ENCODE results near the gene UNC13D. TPM values are rescaled to one million over a fixed set of nuclear protein-coding genes. Genes with fewer than 3 reads are reported as not detected.

UNC13D gene
- total and polyA plus RNA-seq, 2 of the 4 experiments (the other 2 are of a cell fraction), result under 0.01 to 0.31 TPM

GRCh38 chr17:75795820-75796607 is 48.2 kb downstream of the UNC13D start:
- no peak overlapping the region for H3K23ac ChIP-seq (ENCODE audit: low read depth, low read length)
- no peak overlapping the region for H2BK20ac ChIP-seq (ENCODE audit: low read depth, low read length)
- H2BK15ac ChIP-seq (ENCODE audit: low read depth, low read length), result no peak overlapping the region
- H3K9ac ChIP-seq (ENCODE audit: low read depth, low read length), result no peak overlapping the region
- H2AK5ac ChIP-seq (ENCODE audit: low read depth, low read length), result no peak overlapping the region
- no peak overlapping the region for H3K18ac ChIP-seq (ENCODE audit: low read depth, low read length)
- ChIA-PET CTCF (interaction anchor here (0.7 to 1.0 kb wide), 3 partner anchors 19 to 42 kb away, joined by 3 to 5 read pairs (median 4); no protein-coding TSS in a partner anchor), POLR2A (ENCODE audit: unreplicated experiment) (no interaction called here)
- H3K56ac ChIP-seq (ENCODE audit: extremely low read depth, insufficient read depth, low read length), result no peak overlapping the region
- TF ChIP-seq RFX5 (IDR thresholded peaks at IDR 0.05; ENCODE audit: low read depth, low read length), result no peak
- H3K27ac ChIP-seq (ENCODE audit: insufficient read depth, low read length), result no peak overlapping the region
- H3K9me1 ChIP-seq (ENCODE audit: insufficient read depth, low read length), result peaks cover 2% of the 10 kb centered on the region; the same call in 1 of the 2 replicates
- no peak overlapping the region for H3K14ac ChIP-seq (replicated peaks; ENCODE audit: low read depth, low read length)
- H3K27me3 ChIP-seq (ENCODE audit: control insufficient read depth, insufficient read depth, low read length), result no peaks in the 10 kb centered on the region
- intact Hi-C loops (cut with micrococcal nuclease), result no loop called here
- H4K8ac ChIP-seq (ENCODE audit: low read depth in 2 of 2, low read length in 2 of 2), result no peak overlapping the region
- H4K5ac ChIP-seq (ENCODE audit: low read depth, low read length), result no peak overlapping the region
- no peak overlapping the region for H2AFZ ChIP-seq (replicated peaks; ENCODE audit: low read length, poor library complexity)
- in situ Hi-C loops (cut with MboI; ENCODE audit: low sequenced_read_pairs), result no loop called here
- H3K4me2 ChIP-seq (ENCODE audit: low read depth, low read length), result no peak overlapping the region
- WGBS, 2 experiments (ENCODE audit: extremely low coverage in 2 of 2, insufficient read length in 1 of 2), result no CpG with 5 or more reads among the region's 8 CpGs
- no peak overlapping the region for H3K4me3 ChIP-seq (ENCODE audit: insufficient read depth, low read depth, low read length)
- no peak overlapping the region for H2BK5ac ChIP-seq (ENCODE audit: low read depth, low read length, poor library complexity, severe bottlenecking)
- no peak overlapping the region for H3K4ac ChIP-seq (ENCODE audit: low read depth, low read length)
- no peak overlapping the region for H2BK120ac ChIP-seq (ENCODE audit: low read depth, low read length)
- no peak overlapping the region for H4K91ac ChIP-seq (ENCODE audit: insufficient read depth, low read depth, low read length)
- H3K79me1 ChIP-seq (ENCODE audit: low read depth in 1 of 2, low read length in 2 of 2), result peaks cover 34 to 63% of the 10 kb centered on the region in 2 experiments
- peaks cover 1% of the 10 kb centered on the region; the same call in 1 of the 2 replicates for H3K4me1 ChIP-seq (ENCODE audit: control insufficient read depth, insufficient read depth, low read length)
- H4K20me1 ChIP-seq (ENCODE audit: insufficient read depth, low read length), result no peaks in the 10 kb centered on the region; the same call in 1 of the 2 replicates
- no TSS peak for BruUV-seq (replicated peaks)
- no peak overlapping the region for H2AK9ac ChIP-seq (replicated peaks; ENCODE audit: low read depth, low read length, poor library complexity)
- dilution Hi-C loops (cut with HindIII; ENCODE audit: low sequenced_read_pairs, unreplicated experiment), result no loop called here
- peaks cover 27% of the 10 kb centered on the region for H3K36me3 ChIP-seq (ENCODE audit: control insufficient read depth, insufficient read depth, low read length)
- ATAC-seq (ENCODE audit: low read depth) (no peak), DNase-seq (no peak)
- no peaks in the 10 kb centered on the region for H3K9me3 ChIP-seq (ENCODE audit: control insufficient read depth, insufficient read depth, low read length)

All from IMR-90 (cell line).